ENCODE data around the gene DNAJC5.
"Not testable (repeated sequence)": the region's sequence is repeated elsewhere in the genome, so short reads cannot be mapped to it uniquely, and the experiment has no call there.

The DNAJC5 gene

GRCh38 chr20:63957690-63958441 is 62.9 kb downstream of the DNAJC5 start:
- TF ChIP-seq, protein P1, sequence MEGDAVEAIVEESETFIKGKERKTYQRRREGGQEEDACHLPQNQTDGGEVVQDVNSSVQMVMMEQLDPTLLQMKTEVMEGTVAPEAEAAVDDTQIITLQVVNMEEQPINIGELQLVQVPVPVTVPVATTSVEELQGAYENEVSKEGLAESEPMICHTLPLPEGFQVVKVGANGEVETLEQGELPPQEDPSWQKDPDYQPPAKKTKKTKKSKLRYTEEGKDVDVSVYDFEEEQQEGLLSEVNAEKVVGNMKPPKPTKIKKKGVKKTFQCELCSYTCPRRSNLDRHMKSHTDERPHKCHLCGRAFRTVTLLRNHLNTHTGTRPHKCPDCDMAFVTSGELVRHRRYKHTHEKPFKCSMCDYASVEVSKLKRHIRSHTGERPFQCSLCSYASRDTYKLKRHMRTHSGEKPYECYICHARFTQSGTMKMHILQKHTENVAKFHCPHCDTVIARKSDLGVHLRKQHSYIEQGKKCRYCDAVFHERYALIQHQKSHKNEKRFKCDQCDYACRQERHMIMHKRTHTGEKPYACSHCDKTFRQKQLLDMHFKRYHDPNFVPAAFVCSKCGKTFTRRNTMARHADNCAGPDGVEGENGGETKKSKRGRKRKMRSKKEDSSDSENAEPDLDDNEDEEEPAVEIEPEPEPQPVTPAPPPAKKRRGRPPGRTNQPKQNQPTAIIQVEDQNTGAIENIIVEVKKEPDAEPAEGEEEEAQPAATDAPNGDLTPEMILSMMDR (IDR thresholded peaks at IDR 0.05), result no peak
- intact Hi-C loops (cut with DNase I; ENCODE audit: low total_unique reads), result no loop called here
- peak overlapping the region in 1 of 2 donors; percentile 98 for H3K4me3 ChIP-seq

DNA sequence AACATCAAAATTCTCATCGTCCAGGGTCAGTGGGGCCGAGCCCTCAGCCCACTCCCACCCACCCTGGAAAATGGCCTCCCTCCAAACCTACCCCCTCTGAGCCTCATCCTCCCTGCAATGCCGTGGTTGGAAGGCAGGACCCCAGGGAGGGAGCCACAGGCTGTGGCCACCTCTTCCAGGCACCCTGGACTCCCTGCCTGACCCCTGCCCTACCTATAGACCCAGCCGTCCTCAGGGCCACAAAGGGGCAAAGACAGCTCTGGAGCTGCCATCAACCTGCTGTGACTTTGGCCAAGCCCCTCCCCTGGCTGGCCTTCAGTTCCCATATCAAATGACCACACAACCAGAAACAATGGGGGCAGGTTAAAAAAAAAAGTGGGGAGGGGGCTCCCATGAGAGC is 63.5 kb downstream of the DNAJC5 start:
- TF ChIP-seq, protein P1 (IDR thresholded peaks at IDR 0.05), result no peak
- no peak for DNase-seq
- intact Hi-C loops (cut with DNase I; ENCODE audit: low total_unique reads), result no loop called here
- no peak overlapping the region for H3K27ac ChIP-seq
- H3K27me3 ChIP-seq, result no peaks in the 10 kb centered on the region
- peaks cover 0 to 38% (median 28%) of the 10 kb centered on the region in 4 donors for H3K4me1 ChIP-seq
- no peaks in the 10 kb centered on the region for H3K9me3 ChIP-seq
- peaks cover 16 to 56% (median 35%) of the 10 kb centered on the region in 3 donors for H3K36me3 ChIP-seq
- no peak overlapping the region for H3K4me3 ChIP-seq

More at GRCh38 chr20:63957690-63958441, 62.9 kb downstream of the DNAJC5 start:
- Histone ChIP-seq H3K4me1 (peaks cover 0 to 44% (median 31%) of the 10 kb centered on the region in 4 donors), H3K9me3 (no peaks in the 10 kb centered on the region), H3K27ac (peak overlapping the region; percentile 67 to 96), H3K27me3 (no peaks in the 10 kb centered on the region), H3K36me3 (peaks cover 16 to 50% (median 29%) of the 10 kb centered on the region in 3 donors)
- no peak for DNase-seq

DNA sequence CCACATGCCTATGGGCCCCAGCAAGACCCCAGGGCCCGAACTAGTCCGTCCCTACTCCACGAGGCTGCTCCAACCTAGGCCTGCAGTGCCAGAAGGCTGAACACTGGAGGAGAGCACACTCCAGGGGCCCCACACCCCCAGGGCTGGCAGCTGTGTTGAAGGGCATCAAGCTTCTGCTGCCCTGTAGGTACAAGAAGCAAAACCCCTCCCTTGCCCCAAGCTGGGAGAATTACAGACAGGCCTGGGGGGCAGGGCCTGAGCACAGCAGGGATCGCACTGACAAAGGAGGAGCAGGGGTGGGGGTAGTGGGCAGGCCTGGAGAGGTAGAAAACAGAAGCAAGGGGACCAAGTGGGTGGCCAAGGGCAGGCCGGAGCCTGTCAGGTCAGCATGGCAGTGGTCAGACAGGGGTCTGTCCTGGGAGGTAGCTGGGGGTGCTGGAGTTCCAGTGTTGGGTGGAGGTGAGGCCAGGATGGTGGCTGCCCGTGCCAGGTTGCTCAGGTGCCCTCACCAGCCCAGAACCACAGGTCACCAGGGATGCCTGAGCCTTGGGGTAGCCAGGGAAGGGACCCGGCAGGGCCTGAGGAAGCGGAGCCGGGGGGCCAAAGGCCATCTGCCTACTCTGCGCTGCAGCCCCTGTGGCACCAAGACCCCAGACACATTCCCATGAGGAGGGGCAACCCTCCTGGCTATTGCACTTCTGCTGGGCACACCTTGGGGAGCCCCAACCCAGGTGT is 64.2 kb downstream of the DNAJC5 start:
- no peak overlapping the region for H3K27ac ChIP-seq
- TF ChIP-seq, protein P1 (IDR thresholded peaks at IDR 0.05), result no peak

DNA sequence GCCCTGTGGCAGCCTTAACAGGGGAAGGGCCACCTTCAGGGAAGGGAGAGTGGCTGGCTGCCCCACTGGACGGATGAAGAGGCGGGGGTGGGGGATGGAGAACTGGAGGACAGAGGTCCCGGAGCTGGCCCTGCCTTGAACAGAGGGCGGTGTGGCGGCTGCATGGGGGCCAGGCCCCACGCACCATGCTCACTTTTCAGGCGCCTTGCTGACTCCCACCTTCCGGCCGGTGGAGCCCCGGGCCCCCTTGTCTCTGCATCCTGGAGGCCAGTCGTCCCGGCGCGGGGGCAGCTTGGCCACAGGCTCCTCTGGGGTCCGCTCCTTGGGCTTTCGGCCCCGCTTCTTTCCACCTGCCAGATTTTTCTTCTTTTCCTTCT is 64.8 kb downstream of the DNAJC5 start:
- H3K27ac ChIP-seq, result no peak overlapping the region
- H3K27me3 ChIP-seq, result no peaks in the 10 kb centered on the region
- DNase-seq, result no peak
- intact Hi-C loops (cut with DNase I; ENCODE audit: low total_unique reads), result no loop called here
- H3K36me3 ChIP-seq, result peaks cover 16 to 68% (median 45%) of the 10 kb centered on the region in 3 donors
- no peak overlapping the region for H3K4me3 ChIP-seq
- no peaks in the 10 kb centered on the region for H3K9me3 ChIP-seq
- H3K4me1 ChIP-seq, result peaks cover 0 to 26% (median 17%) of the 10 kb centered on the region in 4 donors
- TF ChIP-seq, protein P1 (IDR thresholded peaks at IDR 0.05), result no peak

More for the DNA sequence above, 64.2 kb downstream of the DNAJC5 start:
- intact Hi-C loops (cut with DNase I; ENCODE audit: low total_unique reads), result no loop called here
- no peaks in the 10 kb centered on the region for H3K27me3 ChIP-seq
- peaks cover 16 to 62% (median 42%) of the 10 kb centered on the region in 3 donors for H3K36me3 ChIP-seq
- no peak for DNase-seq
- H3K4me3 ChIP-seq, result no peak overlapping the region
- peaks cover 0 to 32% (median 23%) of the 10 kb centered on the region in 4 donors for H3K4me1 ChIP-seq
- H3K9me3 ChIP-seq, result no peaks in the 10 kb centered on the region

DNA sequence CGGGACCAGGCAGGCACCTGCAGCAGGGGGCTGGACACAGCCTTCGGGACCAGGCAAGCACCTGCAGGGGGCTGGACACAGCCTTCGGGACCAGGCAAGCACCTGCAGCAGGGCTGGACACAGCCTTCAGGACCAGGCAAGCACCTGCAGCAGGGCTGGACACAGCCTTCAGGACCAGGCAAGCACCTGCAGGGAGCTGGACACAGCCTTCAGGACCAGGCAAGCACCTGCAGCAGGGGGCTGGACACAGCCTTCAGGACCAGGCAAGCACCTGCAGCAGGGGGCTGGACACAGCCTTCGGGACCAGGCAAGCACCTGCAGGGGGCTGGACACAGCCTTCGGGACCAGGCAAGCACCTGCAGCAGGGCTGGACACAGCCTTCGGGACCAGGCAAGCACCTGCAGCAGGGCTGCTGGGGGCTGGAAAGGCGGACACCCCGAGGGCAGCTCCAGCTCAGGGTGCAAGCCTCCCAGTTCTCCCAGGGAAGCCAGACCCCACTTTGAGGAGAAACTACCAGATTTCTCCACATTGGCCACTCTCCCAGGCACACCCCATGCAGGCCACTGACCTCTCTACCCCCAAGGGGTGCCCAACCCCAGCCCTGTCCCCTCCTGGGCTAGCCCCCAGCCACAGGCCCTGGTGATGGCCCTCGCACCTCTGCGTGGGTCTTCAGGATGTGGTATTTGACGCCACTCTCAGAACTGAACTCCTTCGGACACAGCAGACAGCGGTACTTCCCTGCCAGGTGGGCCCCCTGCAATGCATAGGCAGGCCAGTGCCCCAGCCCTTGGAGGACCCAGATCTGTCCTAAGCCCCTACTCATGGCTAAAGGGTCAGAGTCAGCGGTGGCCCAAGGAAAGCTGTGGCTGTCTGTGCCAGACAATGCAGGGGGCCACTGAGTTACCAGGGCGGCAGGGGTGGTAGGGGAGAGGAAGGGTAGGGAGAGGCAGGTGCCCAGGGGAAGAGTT is 66.0 kb downstream of the DNAJC5 start:
- intact Hi-C loops (cut with DNase I; ENCODE audit: low total_unique reads); DNase-seq; H3K4me3 ChIP-seq; H3K27ac ChIP-seq; H3K9me3 ChIP-seq; H3K27me3 ChIP-seq: not testable (repeated sequence)
- H3K4me1 ChIP-seq, result peaks cover 0 to 15% (median 10%) of the 10 kb centered on the region in 4 donors
- peaks cover 16 to 71% (median 45%) of the 10 kb centered on the region in 3 donors for H3K36me3 ChIP-seq

Measured in tibial artery (tissue), 4 donors.